GM23338 (cell line): Measurements from ENCODE around the gene NHSL1. TPM values are rescaled to one million over a fixed set of nuclear protein-coding genes. Genes with fewer than 3 reads are reported as not detected.

Experiments
- ATAC-seq: fragments of 200-7000 bp; cut with Tn5 transposase; 3 replicates; pipeline ENCODE4 v1.9.1; 2020
- DNase-seq: peaks from one replicate; pipeline ENCODE4 v3.0.0-alpha.2; 2015; ENCODE audit warnings: low spot score
- H2AFZ ChIP-seq: fragments of 200-600 bp; sonication (generic); 2 replicates; pipeline ENCODE4 v1.8.0; 2016; ENCODE audit warnings: antibody characterized with exemption, mild to moderate bottlenecking, moderate library complexity
- H3F3A ChIP-seq: fragments of 200-600 bp; sonication (generic); replicated peaks from 2 replicates; pipeline ENCODE4 v1.8.0; 2017; ENCODE audit warnings: antibody characterized with exemption, mixed run types, low read depth
- H3K27ac ChIP-seq: fragments of 200-600 bp; sonication (generic); 2 replicates; pipeline ENCODE4 v1.6.1; 2016; ENCODE audit warnings: low read depth
- H3K27me3 ChIP-seq: fragments of 200-600 bp; sonication (generic); 2 replicates; pipeline ENCODE4 v1.8.0; 2016; ENCODE audit warnings: mild to moderate bottlenecking, mixed run types, moderate library complexity; ENCODE audit not compliant: insufficient read depth
- H3K36me3 ChIP-seq: fragments of 200-600 bp; sonication (generic); 2 replicates; pipeline ENCODE4 v1.8.0; 2016; ENCODE audit warnings: mild to moderate bottlenecking; ENCODE audit not compliant: insufficient read depth
- H3K4me1 ChIP-seq: fragments of 200-600 bp; sonication (generic); 2 replicates; pipeline ENCODE4 v1.8.0; 2016; ENCODE audit warnings: mild to moderate bottlenecking, moderate library complexity; ENCODE audit not compliant: insufficient read depth
- H3K4me2 ChIP-seq: fragments of 200-600 bp; sonication (generic); 2 replicates; pipeline ENCODE4 v1.7.1; 2017; ENCODE audit warnings: mixed run types
- H3K4me3 ChIP-seq: fragments of 200-600 bp; sonication (generic); 2 replicates; pipeline ENCODE4 v1.6.1; 2016; ENCODE audit warnings: mixed run types
- H3K79me2 ChIP-seq: fragments of 200-600 bp; sonication (generic); replicated peaks from 2 replicates; pipeline ENCODE4 v1.8.0; 2017; ENCODE audit warnings: mild to moderate bottlenecking; ENCODE audit not compliant: insufficient read depth
- H3K9me2 ChIP-seq: fragments of 200-600 bp; sonication (generic); 2 replicates; pipeline ENCODE4 v1.8.0; 2017; ENCODE audit not compliant: insufficient read depth
- H4K20me1 ChIP-seq: fragments of 200-600 bp; sonication (generic); replicated peaks from 2 replicates; pipeline ENCODE4 v1.8.0; 2017; ENCODE audit warnings: mild to moderate bottlenecking; ENCODE audit not compliant: insufficient read depth
- H3K27ac Mint-ChIP-seq: 2 replicates; pipeline ENCODE4 v1.8.0; 2020; ENCODE audit warnings: inconsistent platforms, mild to moderate bottlenecking, moderate library complexity, mixed read lengths
- H3K27me3 Mint-ChIP-seq: 3 replicates; pipeline ENCODE4 v1.8.0; 2022; ENCODE audit warnings: low read depth, mild to moderate bottlenecking, moderate library complexity, mixed read lengths, inconsistent platforms; ENCODE audit not compliant: insufficient read depth, poor library complexity
- H3K36me3 Mint-ChIP-seq: 3 replicates; pipeline ENCODE4 v1.8.0; 2021; ENCODE audit warnings: low read depth, mild to moderate bottlenecking, inconsistent platforms, moderate library complexity, mixed read lengths
- H3K4me1 Mint-ChIP-seq: 3 replicates; pipeline ENCODE4 v1.8.0; 2020; ENCODE audit warnings: mild to moderate bottlenecking, inconsistent platforms, mixed read lengths
- H3K4me3 Mint-ChIP-seq: 3 replicates; pipeline ENCODE4 v1.8.0; 2021; ENCODE audit warnings: moderate library complexity, mild to moderate bottlenecking, inconsistent platforms, mixed read lengths
- H3K9me3 Mint-ChIP-seq: 3 replicates; pipeline ENCODE4 v1.8.0; 2020; ENCODE audit warnings: moderate library complexity, mild to moderate bottlenecking, inconsistent platforms, mixed read lengths
- CREB1 ChIP-seq: fragments of 250-450 bp; sonication (Bioruptor Pico); IDR thresholded peaks from 2 replicates; pipeline ENCODE4 v1.5.0; 2020; ENCODE audit warnings: low read depth, mild to moderate bottlenecking, moderate library complexity
- EZH2 ChIP-seq: fragments of 200-600 bp; sonication (generic); IDR thresholded peaks from one replicate; pipeline ENCODE4 v1.8.0; 2017; ENCODE audit warnings: antibody characterized with exemption, mild to moderate bottlenecking, low read depth; ENCODE audit not compliant: unreplicated experiment
- JUNB ChIP-seq: IDR thresholded peaks from one replicate; pipeline ENCODE4 v1.6.1; 2016; ENCODE audit warnings: antibody characterized with exemption; ENCODE audit not compliant: unreplicated experiment
- REST ChIP-seq: IDR thresholded peaks from one replicate; pipeline ENCODE4 v1.6.1; 2018; ENCODE audit warnings: antibody characterized with exemption; ENCODE audit not compliant: unreplicated experiment
- STAT1 ChIP-seq: IDR thresholded peaks from one replicate; pipeline ENCODE4 v1.6.1; 2016; ENCODE audit warnings: antibody characterized with exemption; ENCODE audit not compliant: unreplicated experiment
- ZNF331 ChIP-seq: fragments of 250-450 bp; sonication (Bioruptor Pico); IDR thresholded peaks from 2 replicates; pipeline ENCODE4 v1.5.0; 2020; ENCODE audit warnings: low read depth, mild to moderate bottlenecking, moderate library complexity
- polyA plus RNA-seq: library from polyadenylated mRNA; unstranded; fragments of >200 nt; fragmentation: Nextera tagmentation; extraction: Ambion mirVana; gene quantifications from 2 replicates; pipeline ENCODE4 v1.2.1, GENCODE V29; 2016
- total RNA-seq: library from RNA; depleted of rRNA; stranded (reverse); fragments of >200 nt; shearing (Covaris generic); gene quantifications from 2 replicates; pipeline ENCODE4 v1.2.3, GENCODE V29; 2014

Gene NHSL1
- total and polyA plus RNA-seq, 2 experiments from 2014 or later: 11.2 to 24.5 TPM

GRCh38 chr6:138502546-138502945, 3.3 kb upstream of the NHSL1 start:
- H3K4me2 ChIP-seq: no peak overlapping the region
- H3K9me2 ChIP-seq: no peaks in the 10 kb centered on the region
- Mint-ChIP-seq H3K4me3 (no peak overlapping the region), H3K27ac (no peak overlapping the region), H3K36me3 (no peaks in the 10 kb centered on the region), H3K27me3 (peaks cover 4% of the 10 kb centered on the region), H3K4me1 (peaks cover 57% of the 10 kb centered on the region), H3K9me3 (no peaks in the 10 kb centered on the region)
- H3K27me3 ChIP-seq: no peaks in the 10 kb centered on the region
- H4K20me1 ChIP-seq: no peaks in the 10 kb centered on the region
- H3K27ac ChIP-seq: no peak overlapping the region
- no peak for ATAC-seq
- no peaks in the 10 kb centered on the region for H3F3A ChIP-seq
- H3K36me3 ChIP-seq: no peaks in the 10 kb centered on the region
- no peak overlapping the region for H2AFZ ChIP-seq
- H3K4me1 ChIP-seq: peaks cover 50% of the 10 kb centered on the region
- TF ChIP-seq ZNF331 (CRISPR knock-in tag) (no peak), EZH2 (no peak)
- DNase-seq: no peak
- H3K79me2 ChIP-seq: peaks cover 20% of the 10 kb centered on the region
- no peak overlapping the region for H3K4me3 ChIP-seq

GRCh38 chr6:138500867-138501446, 1.7 kb upstream of the NHSL1 start:
- Histone ChIP-seq H3F3A (no peaks in the 10 kb centered on the region), H3K4me3 (no peak overlapping the region), H3K27me3 (no peaks in the 10 kb centered on the region), H2AFZ (no peak overlapping the region), H4K20me1 (no peaks in the 10 kb centered on the region), H3K36me3 (no peaks in the 10 kb centered on the region), H3K9me2 (no peaks in the 10 kb centered on the region), H3K79me2 (peaks cover 31% of the 10 kb centered on the region), H3K4me2 (no peak overlapping the region), H3K27ac (peak overlapping the region; percentile 74; the same call in 1 of the 2 replicates), H3K4me1 (peaks cover 61% of the 10 kb centered on the region)
- H3K9me3 Mint-ChIP-seq: no peaks in the 10 kb centered on the region
- no peak overlapping the region for H3K4me3 Mint-ChIP-seq
- peaks cover 3% of the 10 kb centered on the region; the same call in 2 of the 3 replicates for H3K36me3 Mint-ChIP-seq
- TF ChIP-seq STAT1: no peak
- TF ChIP-seq JUNB: no peak
- no peak for TF ChIP-seq EZH2
- no peak for TF ChIP-seq CREB1 (CRISPR knock-in tag)
- TF ChIP-seq REST: no peak
- H3K4me1 Mint-ChIP-seq: peaks cover 66% of the 10 kb centered on the region
- DNase-seq: no peak
- peaks cover 4% of the 10 kb centered on the region for H3K27me3 Mint-ChIP-seq
- H3K27ac Mint-ChIP-seq: peak overlapping the region; percentile 57; the same call in 1 of the 2 replicates
- ATAC-seq: no peak
